CD4-positive, alpha-beta T cell treated with Interleukin-2 at 100 ng/mL for 4 hours (primary cell): Measurements from ENCODE around the gene ARMH1.

Source experiments
- DNase-seq: peaks from one replicate; pipeline ENCODE4 v3.0.0-alpha.2; 2020; ENCODE audit warnings: low spot score

Gene ARMH1

GRCh38 chr1:44670751-44671640 is 3.5 kb upstream of the ARMH1 start:
- no peak for DNase-seq

DNA sequence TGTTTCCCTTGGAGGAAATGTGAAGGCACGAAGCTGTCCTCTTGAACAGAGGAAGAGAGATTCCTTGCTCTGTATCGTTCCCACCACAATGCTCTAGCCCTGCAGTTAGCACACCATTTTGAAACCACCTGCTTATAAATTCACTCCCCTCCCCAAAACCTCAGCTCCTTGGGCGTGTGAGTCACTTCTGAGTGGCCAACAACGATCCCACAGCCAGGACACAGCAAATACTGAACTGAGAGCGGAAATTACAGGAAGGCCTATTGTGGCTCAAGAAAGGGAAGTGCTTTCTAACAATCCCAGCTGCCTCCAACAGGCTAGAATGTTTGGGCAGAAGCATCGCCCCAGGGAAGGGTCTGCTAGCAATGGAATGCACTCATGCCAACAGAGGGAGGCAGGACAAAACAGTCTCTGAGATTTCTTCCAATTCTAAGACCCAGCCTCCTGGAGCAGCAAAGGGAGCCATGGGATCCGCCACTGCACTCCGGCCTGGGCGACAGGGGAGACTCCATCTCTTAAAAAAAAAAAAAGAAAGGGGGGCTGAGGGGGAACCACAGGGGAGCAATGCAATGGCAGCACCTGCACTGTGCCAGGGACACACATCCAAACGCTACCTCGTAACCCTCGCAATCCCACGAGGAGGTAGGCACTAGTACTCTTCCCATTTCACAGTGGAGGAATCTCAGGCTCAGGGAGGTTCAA is 2.1 kb upstream of the ARMH1 start:
- DNase-seq = peak; percentile 10

DNA sequence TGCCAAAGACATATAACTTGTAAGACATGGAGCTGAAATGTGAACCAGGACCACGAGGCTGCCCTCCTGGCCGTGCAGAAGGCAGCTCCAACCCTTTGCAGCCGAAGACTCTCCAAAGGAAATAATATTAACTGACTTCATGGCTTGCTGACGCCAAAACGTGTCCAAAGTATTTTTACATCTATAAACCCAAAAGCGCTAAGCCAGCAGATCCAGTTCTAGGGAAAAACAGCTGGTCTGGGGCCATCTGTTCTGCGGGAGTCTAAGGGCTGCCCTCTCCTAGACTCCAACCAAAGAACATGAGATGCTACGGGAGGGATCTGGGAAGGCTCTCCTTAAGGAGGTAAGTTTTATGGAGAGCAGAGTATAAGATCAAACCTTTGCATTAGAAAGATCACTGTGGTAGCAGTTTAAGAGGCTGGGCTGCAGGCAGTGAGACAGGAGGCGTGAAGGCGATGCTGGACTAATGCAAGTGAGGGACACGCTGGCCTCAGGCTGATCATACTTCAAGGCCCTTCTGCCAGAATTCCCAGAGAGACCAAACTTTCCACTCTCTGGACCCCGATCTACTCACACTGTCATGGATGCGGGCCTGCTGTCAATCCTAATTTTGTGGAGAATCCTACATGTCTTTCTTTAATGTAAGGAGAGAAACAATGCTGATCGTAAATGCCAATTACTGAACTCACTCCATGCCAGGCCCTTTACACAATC is 1.4 kb upstream of the ARMH1 start:
- no peak for DNase-seq

GRCh38 chr1:44673675-44674112 is 820 bp upstream of the ARMH1 start:
- DNase-seq = no peak

DNA sequence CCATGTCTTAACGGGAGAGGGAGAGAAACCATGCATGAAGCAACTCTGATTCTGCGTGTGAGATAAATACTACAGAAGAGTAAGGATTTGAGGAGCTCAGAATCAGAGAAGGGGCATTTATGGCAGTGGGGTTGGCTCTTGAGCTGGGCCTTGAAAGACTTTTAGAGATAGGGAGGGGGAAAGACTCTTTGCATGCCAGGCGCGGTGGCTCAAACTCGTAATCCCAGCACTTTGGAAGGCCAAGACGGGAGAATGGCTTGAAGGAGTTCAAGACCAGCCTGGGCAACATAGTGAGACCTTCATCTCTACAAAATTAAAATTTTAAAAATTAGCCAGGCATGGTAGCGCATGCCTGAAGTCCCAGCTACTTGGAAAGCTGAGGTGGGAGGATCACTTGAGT is 672 bp downstream of the ARMH1 start:
- no peak for DNase-seq

- no peak for DNase-seq
These were observed 2.1 kb downstream of the ARMH1 start for GRCh38 chr1:44676484-44677200.

DNA sequence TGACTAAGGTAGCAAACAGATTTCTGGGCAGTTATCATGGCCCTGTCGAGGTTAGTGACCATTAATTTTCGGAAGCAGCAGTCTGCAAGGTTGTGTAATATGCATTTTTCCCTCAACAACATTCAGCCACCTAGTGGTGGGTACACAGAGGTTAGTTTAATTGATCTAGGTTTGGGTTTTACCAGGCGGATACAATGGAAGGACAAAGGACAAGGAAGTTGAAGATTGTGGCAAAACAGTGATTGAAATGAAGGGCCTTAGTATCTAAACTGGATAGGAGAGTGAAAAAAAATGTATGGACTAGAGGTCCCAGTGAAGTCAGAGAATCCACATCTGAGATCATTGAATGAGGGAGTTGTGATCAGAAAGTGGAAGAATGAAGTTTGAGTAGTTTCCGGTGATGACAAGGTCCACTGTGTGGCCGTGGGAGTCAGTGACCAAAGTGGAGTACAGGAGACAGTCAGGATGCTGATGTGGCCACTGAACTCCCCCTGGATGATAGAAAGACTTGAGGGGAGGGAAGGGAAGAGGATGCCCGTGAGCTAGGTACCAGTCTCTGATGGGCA is 2.8 kb downstream of the ARMH1 start:
- DNase-seq = peak; percentile 25

DNA sequence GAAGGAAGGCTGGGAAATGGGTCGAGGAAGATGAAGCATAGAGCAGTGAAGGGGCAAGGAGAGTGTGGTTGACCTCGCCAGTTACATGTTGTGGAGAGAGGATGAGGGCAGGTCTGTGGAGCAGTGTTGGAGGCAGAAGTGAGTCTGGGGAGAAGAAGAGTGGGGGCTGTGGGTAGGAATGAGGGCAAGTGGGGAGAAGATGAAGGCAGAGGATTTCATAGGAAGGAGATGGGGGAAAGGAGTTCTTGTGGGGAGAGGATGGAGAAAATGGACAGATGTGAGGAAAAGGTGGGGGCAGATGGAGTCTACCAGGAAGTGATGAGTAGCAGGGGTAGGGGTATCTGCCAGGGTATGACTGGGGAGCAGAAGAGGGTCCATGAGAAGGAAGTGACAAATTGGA is 3.6 kb downstream of the ARMH1 start:
- no peak for DNase-seq

GRCh38 chr1:44678626-44679025 is 4.1 kb downstream of the ARMH1 start:
- DNase-seq = no peak

GRCh38 chr1:44679468-44679867 is 5.0 kb downstream of the ARMH1 start:
- no peak for DNase-seq

DNA sequence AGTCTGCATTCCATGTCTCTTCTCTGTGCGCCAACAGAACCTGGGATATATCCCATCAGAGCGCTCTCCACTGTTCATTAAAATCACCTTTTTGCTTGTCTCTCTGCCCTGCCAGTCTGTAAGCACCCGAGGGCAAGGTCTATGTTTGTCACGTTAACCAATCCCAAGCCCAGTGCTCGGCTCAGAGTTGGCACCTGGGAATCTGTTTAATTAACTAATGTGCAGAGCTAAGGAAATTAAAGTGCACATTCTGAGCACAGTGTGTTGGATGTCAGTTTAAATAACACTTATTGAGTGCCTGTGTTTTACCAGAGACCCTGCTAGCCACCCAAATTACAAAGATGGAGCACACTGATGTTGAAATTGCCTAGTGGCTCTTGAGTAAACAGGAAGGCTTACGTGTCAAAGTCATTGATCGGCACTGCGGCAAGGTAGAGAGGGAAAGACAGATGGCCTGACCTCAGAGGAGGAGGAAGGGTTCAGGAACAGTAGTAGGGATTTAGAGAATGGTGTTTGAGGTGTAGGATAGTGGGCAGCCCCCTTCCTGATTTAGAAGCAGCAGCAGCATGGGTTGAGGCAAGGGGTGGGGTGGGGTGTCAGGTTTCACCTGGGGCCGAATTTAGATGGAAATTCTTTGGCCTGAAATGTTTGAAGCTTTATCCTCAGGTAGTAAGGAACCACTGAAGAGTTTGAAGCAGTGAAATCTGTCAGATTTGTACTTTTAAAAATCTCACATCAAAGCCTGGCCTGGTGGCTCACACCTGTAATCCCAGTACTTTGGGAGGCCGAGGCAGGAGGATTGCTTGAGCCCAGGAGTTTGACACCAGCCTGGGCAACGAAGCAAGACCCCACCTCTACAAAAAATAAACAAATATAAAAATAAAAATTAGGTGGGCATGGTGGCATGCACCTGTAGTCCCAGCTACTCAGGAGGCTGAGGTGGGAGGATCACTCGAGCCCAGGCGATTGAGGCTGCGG is 7.7 kb downstream of the ARMH1 start:
- DNase-seq = no peak

DNA sequence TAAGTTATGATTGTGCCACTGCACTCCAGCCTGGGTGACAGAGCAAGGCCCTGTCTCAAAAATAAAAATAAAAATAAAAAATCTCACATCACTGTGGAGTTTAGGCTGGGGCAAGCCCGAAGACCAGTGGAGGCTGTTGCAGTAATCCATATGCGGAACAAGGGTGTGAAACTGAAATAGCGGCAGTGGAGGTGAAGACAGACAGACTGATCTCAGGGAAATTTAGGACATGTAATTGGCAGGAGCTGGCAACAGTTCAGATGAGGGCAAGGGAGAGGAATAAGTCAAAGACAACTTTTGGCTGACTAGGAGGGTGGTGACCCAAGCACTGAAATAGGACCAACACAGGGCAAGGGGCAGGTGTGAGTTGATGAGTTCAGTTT is 8.4 kb downstream of the ARMH1 start:
- DNase-seq = no peak

- DNase-seq = no peak
These were observed 10.0 kb downstream of the ARMH1 start for GRCh38 chr1:44684525-44684924.

- no peak for DNase-seq
These were observed 10.7 kb downstream of the ARMH1 start for GRCh38 chr1:44685218-44685617.

DNA sequence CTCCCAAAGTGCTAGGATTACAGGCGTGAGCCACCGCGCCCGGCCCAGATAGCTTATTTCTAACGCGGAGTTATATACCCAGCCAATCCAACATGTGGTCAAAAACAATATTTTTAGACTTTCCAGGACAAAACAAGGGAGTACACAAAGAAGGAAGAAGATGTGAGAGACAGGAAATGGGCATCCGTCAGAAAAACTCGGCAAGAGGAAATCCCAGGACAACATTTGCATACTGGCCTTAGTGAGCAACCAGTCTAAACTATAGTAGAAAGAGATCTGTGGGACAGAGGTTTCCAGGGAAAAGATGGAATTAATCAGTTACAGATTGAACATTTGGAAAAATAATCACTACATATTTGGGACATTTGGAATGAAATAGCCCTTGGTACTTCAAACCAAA is 11.4 kb downstream of the ARMH1 start:
- DNase-seq = no peak

DNA sequence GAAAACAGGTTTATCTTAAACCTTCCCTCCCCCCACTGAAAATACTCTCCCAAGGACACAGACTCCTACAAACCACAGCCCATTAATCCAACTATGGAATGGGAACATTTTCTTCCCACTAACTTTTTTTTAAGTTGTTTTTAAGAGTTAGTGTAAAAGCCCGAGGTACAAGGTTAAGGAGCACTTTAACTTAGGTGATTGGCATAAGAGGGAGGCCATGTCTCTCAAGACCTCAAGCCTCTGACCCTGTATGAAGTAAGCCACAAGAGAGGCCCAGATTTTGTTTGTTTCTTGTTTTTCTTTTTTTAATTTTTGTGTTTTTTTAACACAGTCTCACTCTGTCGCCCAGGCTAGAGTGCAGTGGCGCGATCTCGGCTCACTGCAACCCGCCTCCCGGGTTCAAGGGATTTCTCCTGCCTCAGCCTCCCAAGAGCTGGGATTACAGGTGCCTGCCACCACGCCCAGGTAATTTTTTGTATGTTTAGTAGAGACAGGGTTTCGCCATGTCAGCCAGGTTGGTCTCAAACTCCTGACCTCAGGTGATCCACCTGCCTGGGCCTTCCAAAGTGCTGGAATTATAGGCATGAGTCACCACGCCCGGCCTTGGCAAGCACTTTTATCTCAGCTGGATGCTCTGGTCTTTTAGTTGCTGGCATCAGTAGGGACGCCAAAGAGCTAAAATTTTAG is 14.4 kb downstream of the ARMH1 start:
- DNase-seq = no peak

DNA sequence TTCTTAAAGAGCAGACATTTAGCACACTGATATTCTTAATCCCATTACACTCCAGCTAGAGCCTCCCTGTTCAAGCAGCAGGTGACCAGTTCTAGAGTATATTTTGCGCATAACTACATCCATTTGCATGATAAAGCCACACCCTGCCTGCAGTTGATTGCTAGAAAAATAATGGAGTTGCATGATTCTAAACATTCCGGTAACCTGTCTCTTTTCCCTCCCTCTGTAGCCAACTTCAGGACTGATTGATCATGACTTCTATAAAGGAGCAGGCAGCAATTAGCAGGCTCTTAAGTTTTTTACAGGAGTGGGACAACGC is 14.9 kb downstream of the ARMH1 start:
- no peak for DNase-seq

DNA sequence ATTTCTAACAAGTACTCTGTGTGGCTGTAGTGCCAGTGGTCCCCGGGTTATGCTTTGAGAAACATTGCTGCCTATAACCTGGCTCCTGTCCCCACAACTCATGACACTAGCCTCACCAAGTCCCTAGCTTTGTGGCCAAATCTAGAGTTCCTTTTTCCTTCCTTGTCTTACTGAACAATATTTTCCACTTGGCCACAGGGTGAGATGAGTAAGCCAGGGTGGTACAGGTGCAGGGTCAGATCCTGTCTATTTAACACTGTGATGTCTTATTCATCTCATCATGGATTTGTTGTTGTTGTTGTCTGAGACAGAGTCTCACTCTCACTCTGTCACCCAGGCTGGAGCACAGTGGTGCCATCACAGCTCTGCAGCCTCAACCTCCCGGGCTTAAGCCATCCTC is 18.6 kb downstream of the ARMH1 start:
- no peak for DNase-seq

- no peak for DNase-seq
These were observed 19.4 kb downstream of the ARMH1 start for GRCh38 chr1:44693900-44694299.

GRCh38 chr1:44694863-44695478 is 20.5 kb downstream of the ARMH1 start:
- no peak for DNase-seq
